HG03342 (cell line): ENCODE data around the gene TNFRSF13B.
"Not testable (repeated sequence)": the region's sequence is repeated elsewhere in the genome, so short reads cannot be mapped to it uniquely, and the experiment has no call there.

Experiments used
- ATAC-seq: cut with Tn5 transposase; IDR thresholded peaks from one replicate; pipeline ENCODE4 v1.9.1; 2021; ENCODE audit warnings: mild to moderate bottlenecking, moderate library complexity; ENCODE audit not compliant: unreplicated experiment

TNFRSF13B gene

GRCh38 chr17:16961792-16962191, 10.1 kb downstream of the TNFRSF13B start:
- ATAC-seq, result no peak

- ATAC-seq, result not testable (repeated sequence)
Observed at GRCh38 chr17:16961022-16961421, 10.9 kb downstream of the TNFRSF13B start.

- not testable (repeated sequence) for ATAC-seq
Observed at GRCh38 chr17:16955011-16955410, 16.9 kb downstream of the TNFRSF13B start.

- no peak for ATAC-seq
Observed at GRCh38 chr17:16954521-16954920, 17.4 kb downstream of the TNFRSF13B start.

- no peak for ATAC-seq
Observed at GRCh38 chr17:16953841-16954240, 18.1 kb downstream of the TNFRSF13B start.

GRCh38 chr17:16953347-16953746, 18.6 kb downstream of the TNFRSF13B start:
- no peak for ATAC-seq

- ATAC-seq, result no peak
Observed at GRCh38 chr17:16952401-16952800, 19.5 kb downstream of the TNFRSF13B start.

GRCh38 chr17:16950488-16950887, 21.4 kb downstream of the TNFRSF13B start:
- ATAC-seq, result no peak

- no peak for ATAC-seq
Observed at GRCh38 chr17:16948587-16949376, 23.1 kb downstream of the TNFRSF13B start.

- ATAC-seq, result no peak
Observed at GRCh38 chr17:16947470-16947869, 24.4 kb downstream of the TNFRSF13B start.

GRCh38 chr17:16945663-16946218, 26.2 kb downstream of the TNFRSF13B start:
- ATAC-seq, result no peak

- ATAC-seq, result no peak
Observed at GRCh38 chr17:16945136-16945482, 26.8 kb downstream of the TNFRSF13B start.

GRCh38 chr17:16944334-16945135, 27.4 kb downstream of the TNFRSF13B start:
- no peak for ATAC-seq

- ATAC-seq, result no peak
Observed at GRCh38 chr17:16943541-16944333, 28.2 kb downstream of the TNFRSF13B start.

- ATAC-seq, result no peak
Observed at GRCh38 chr17:16943032-16943352, 28.9 kb downstream of the TNFRSF13B start.

- no peak for ATAC-seq
Observed at GRCh38 chr17:16942141-16943031, 29.5 kb downstream of the TNFRSF13B start.

- no peak for ATAC-seq
Observed at GRCh38 chr17:16941072-16942036, 30.6 kb downstream of the TNFRSF13B start.

- ATAC-seq, result no peak
Observed at GRCh38 chr17:16940116-16940881, 31.6 kb downstream of the TNFRSF13B start.
